Measurements from ENCODE around the gene SYTL3. TPM values are rescaled to one million over a fixed set of nuclear protein-coding genes. Genes with fewer than 3 reads are reported as not detected.

Gene SYTL3
- total and polyA plus RNA-seq, 9 of the 15 experiments (the other 6 are each of a cell fraction or from before 2014, with no cell fraction given), result 0.04 to 0.46 (median 0.17) TPM; not detected in 1

DNA sequence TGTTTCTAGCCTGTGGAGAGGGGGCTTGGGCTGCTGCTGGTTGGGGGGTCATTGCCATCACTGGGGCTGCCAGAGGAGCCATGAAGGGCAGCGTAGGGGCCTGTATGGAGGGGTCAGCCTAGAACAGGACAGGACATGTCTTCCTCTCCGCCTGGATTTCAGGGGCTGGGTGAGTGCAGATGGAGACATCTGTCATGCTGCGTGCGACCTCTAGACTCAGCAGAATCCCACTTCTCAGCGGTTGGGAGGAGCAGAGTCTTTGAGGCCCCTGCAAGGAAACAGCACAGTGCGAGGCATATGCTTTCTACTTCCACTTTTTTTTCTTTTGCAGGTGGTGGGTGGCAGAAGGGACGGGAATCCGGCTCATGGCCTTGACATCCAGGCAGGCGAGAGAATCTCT lies 101.4 kb downstream of the SYTL3 start:
- Histone ChIP-seq H3K27me3 (ENCODE audit: control insufficient read depth in 2 of 2, insufficient read depth in 2 of 2, low read length in 2 of 2) (peaks cover 29 to 53% of the 10 kb centered on the region in 2 experiments), H3K9ac (ENCODE audit: insufficient read depth in 1 of 2, low read depth in 2 of 2, low read length in 2 of 2) (no peak overlapping the region), H2AFZ (ENCODE audit: low read depth, low read length) (no peak overlapping the region), H3K9me3 (replicated peaks; ENCODE audit: control insufficient read depth, insufficient read depth, low read depth, low read length) (no peaks in the 10 kb centered on the region), H3K36me3 (ENCODE audit: control insufficient read depth, insufficient read depth, low read length) (no peaks in the 10 kb centered on the region), H3K4me2 (ENCODE audit: insufficient read depth, low read length) (no peak overlapping the region), H3K4me3 (no peak overlapping the region), H3K79me2 (ENCODE audit: control insufficient read depth, insufficient read depth, low read length) (no peaks in the 10 kb centered on the region), H3K4me1 (replicated peaks in 1 of 2; ENCODE audit: control insufficient read depth in 2 of 2, insufficient read depth in 2 of 2, low read length in 2 of 2) (no peaks in the 10 kb centered on the region; a peak in 2 of 5 replicates), H3K9me1 (ENCODE audit: control insufficient read depth, insufficient read depth, low read length) (no peaks in the 10 kb centered on the region), H4K20me1 (replicated peaks; ENCODE audit: control insufficient read depth, insufficient read depth, low read length) (peaks cover 6% of the 10 kb centered on the region; the same call in 1 of the 2 replicates), H3K27ac (ENCODE audit: extremely low read depth, low read depth, low read length) (no peak overlapping the region)
- ATAC-seq (peak; percentile 23; the same call in 2 of the 3 replicates), DNase-seq (ENCODE audit: extremely low read depth in 1 of 4, low spot score in 3 of 4) (no peak), FAIRE-seq (no peak)
- ChIA-PET CTCF (ENCODE audit: low intra/inter-chr PET ratio) (no interaction called here), POLR2A (no interaction called here)
- in situ Hi-C loops (cut with MboI), result no loop called here
- 5% methylated on average over 9 of the region's 9 CpGs for WGBS (ENCODE audit: insufficient coverage, low coverage, missing lambda C conversion rate)
- no TSS peak for BruUV-seq (replicated peaks)
- TF ChIP-seq USF1 (CRISPR knock-in tag; IDR thresholded peaks at IDR 0.05) (no peak), ZNF347 (CRISPR knock-in tag; IDR thresholded peaks at IDR 0.05; ENCODE audit: low read depth) (no peak), CREB3 (tag; conservative IDR thresholded peaks at IDR 0.05; ENCODE audit: low read depth) (no peak), CBX1 (IDR thresholded peaks at IDR 0.05; ENCODE audit: low read depth) (no peak), STAT5B (CRISPR knock-in tag; IDR thresholded peaks at IDR 0.05) (no peak), FOXJ3 (CRISPR knock-in tag; IDR thresholded peaks at IDR 0.05) (no peak), CBFB (CRISPR knock-in tag; IDR thresholded peaks at IDR 0.05) (no peak), HES1 (IDR thresholded peaks at IDR 0.05; ENCODE audit: low read depth) (no peak), SMC3 (conservative IDR thresholded peaks at IDR 0.05; ENCODE audit: insufficient read depth, low read depth, low read length) (no peak), ARID1B (IDR thresholded peaks at IDR 0.05) (no peak), POLR3A (IDR thresholded peaks at IDR 0.05; ENCODE audit: borderline replicate concordance, extremely low read depth, insufficient read depth, insufficient read length) (no peak)
- TF ChIP-seq, protein P1, sequence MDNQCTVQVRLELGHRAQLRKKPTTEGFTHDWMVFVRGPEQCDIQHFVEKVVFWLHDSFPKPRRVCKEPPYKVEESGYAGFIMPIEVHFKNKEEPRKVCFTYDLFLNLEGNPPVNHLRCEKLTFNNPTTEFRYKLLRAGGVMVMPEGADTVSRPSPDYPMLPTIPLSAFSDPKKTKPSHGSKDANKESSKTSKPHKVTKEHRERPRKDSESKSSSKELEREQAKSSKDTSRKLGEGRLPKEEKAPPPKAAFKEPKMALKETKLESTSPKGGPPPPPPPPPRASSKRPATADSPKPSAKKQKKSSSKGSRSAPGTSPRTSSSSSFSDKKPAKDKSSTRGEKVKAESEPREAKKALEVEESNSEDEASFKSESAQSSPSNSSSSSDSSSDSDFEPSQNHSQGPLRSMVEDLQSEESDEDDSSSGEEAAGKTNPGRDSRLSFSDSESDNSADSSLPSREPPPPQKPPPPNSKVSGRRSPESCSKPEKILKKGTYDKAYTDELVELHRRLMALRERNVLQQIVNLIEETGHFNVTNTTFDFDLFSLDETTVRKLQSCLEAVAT (IDR thresholded peaks at IDR 0.05), result no peak
- TF ChIP-seq, protein P2, sequence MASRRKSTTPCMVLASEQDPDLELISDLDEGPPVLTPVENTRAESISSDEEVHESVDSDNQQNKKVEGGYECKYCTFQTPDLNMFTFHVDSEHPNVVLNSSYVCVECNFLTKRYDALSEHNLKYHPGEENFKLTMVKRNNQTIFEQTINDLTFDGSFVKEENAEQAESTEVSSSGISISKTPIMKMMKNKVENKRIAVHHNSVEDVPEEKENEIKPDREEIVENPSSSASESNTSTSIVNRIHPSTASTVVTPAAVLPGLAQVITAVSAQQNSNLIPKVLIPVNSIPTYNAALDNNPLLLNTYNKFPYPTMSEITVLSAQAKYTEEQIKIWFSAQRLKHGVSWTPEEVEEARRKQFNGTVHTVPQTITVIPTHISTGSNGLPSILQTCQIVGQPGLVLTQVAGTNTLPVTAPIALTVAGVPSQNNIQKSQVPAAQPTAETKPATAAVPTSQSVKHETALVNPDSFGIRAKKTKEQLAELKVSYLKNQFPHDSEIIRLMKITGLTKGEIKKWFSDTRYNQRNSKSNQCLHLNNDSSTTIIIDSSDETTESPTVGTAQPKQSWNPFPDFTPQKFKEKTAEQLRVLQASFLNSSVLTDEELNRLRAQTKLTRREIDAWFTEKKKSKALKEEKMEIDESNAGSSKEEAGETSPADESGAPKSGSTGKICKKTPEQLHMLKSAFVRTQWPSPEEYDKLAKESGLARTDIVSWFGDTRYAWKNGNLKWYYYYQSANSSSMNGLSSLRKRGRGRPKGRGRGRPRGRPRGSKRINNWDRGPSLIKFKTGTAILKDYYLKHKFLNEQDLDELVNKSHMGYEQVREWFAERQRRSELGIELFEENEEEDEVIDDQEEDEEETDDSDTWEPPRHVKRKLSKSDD (conservative IDR thresholded peaks at IDR 0.05; ENCODE audit: low read length), result no peak
- intact Hi-C loops (cut with micrococcal nuclease), result no loop called here

Data from K562 (cell line).